Right renal pelvis (tissue), 4 donors: ENCODE measurements around the gene TARBP2. TPM values are rescaled to one million over a fixed set of nuclear protein-coding genes. Genes with fewer than 3 reads are reported as not detected.

Experiments used
- DNase-seq, 4 donors: peaks; one replicate each; pipeline ENCODE4 v3.0.0-alpha.2; 2013; ENCODE audit warnings: low read depth in 4 of 4, low spot score in 3 of 4, missing footprints in 1 of 4
- polyA plus RNA-seq, 4 donors: library from polyadenylated mRNA; unstranded; fragments of 120-200 nt; gene quantifications; one replicate each; pipeline ENCODE4 v1.2.1, GENCODE V29; 2013; ENCODE audit not compliant: insufficient read length in 4 of 4

TARBP2 gene
- polyA plus RNA-seq, 4 donors: 43.0 to 57.0 (median 45.7) TPM

DNA sequence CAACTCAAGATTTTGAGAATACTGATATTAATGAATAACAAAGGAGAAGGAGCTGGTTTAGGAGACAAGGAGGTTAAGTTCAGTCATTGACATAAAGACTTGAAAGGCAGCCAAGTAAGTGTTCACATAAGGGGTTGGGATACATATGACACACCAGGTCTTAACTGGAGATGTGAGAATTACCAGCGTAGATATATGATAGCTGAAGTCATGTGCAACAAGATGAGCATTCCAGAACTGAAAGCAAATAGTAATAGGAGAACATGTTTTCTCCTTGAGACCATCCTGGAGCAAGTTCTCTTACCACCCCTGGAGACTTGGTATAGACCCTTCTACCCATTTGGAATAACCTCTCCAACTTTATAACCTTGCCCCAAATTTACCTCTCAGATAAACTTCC, 49.5 kb downstream of the TARBP2 start:
- no peak for DNase-seq

DNA sequence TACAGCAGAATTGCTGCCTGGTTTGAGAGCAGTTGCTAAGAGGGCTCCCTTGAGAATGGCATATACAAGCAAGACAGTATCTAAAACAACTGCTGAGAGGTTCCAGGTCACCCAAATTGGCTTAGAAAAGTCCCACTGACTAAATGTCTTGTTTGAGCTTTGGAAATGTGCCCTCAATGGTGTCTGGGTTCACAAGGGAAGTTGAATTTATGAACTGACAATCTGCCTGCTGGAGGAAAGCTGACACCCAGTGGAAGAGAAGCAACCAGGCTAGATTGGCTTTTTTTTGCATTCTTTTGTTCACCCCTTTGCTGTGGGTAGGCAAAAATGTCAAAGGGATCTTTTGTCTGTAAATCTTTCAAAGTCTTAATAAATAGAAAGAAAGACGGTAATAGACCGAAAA, 50.8 kb downstream of the TARBP2 start:
- DNase-seq: no peak

DNA sequence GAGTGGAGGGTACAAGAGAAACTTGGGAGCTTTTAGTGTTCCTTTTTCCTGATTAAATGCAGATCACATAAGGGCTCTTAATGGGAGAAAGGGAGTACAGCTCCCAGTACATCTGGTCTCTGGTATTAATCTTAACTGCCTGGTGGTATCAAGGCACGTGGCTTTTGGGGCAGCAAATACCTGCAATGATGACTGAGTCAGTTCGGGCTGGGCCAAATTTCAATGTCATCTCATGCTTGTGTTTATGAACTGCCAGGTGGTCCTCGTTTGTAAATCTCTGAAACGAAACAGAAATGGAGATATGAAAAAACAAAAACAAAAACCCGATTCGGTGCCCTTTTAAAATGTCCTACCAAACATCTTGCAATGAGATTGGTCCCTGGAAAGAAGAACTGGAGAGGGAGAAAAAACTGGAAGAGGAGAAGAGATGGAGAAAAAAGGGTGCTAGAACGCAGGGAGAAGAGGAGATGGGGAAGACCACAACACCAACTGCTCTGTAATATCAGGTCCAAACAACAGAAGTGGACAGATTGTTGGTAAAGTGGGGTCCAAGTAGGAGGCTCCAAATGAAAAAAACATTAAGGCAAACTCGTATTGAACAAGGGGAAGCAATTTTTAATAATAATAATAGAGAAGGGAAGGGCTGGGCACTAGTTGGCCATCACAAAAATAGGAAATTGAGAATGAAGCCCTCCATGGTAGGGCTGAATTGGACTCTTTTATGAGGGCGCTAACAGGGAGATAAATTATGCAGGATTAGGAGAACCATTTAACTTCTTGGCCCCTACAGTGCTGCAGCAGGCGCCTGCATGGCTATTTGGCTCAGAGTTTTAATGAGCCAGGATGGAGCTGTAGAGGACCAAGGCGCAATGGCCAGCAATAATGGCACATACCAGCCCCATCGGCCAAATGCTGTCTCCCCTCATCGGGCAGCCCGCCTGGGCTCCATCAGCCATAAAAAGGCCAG, 51.6 kb downstream of the TARBP2 start:
- DNase-seq: no peak

Other genes with a start within 250 kb of the TARBP2 start
- gene ESPL1, start 233.0 kb upstream of the TARBP2 start, polyA plus RNA-seq: 10 to 100 TPM in 1 of 4 donors, 1 to 10 TPM in 3; 8.9 to 11.3 (median 9.1) TPM
- 100 to 1,000 TPM; 642 to 677 (median 662) TPM for gene PFDN5, start 205.7 kb upstream of the TARBP2 start, polyA plus RNA-seq
- 10 to 100 TPM; 49.8 to 62.4 (median 51.0) TPM for gene MYG1, start 201.6 kb upstream of the TARBP2 start, polyA plus RNA-seq
- 10 to 100 TPM; 76.1 to 84.9 (median 79.1) TPM for gene AAAS, start 179.7 kb upstream of the TARBP2 start, polyA plus RNA-seq
- under 1 TPM; 0.14 to 0.30 (median 0.16) TPM for gene SP7, start 164.9 kb upstream of the TARBP2 start, polyA plus RNA-seq
- 10 to 100 TPM; 67.0 to 85.0 (median 78.8) TPM for gene SP1, start 121.1 kb upstream of the TARBP2 start, polyA plus RNA-seq
- gene AMHR2, start 77.4 kb upstream of the TARBP2 start, polyA plus RNA-seq: under 1 TPM; 0.21 to 0.54 (median 0.38) TPM
- 100 to 1,000 TPM; 186 to 223 (median 206) TPM for gene PRR13, start 59.5 kb upstream of the TARBP2 start, polyA plus RNA-seq
- gene PCBP2, start 49.2 kb upstream of the TARBP2 start, polyA plus RNA-seq: 1,000 to 10,000 TPM; 1,030 to 1,212 (median 1,099) TPM
- 10 to 100 TPM; 23.1 to 28.5 (median 24.7) TPM for gene MAP3K12, start 1.8 kb upstream of the TARBP2 start, polyA plus RNA-seq
- 1 to 10 TPM in 1 of 4 donors, under 1 TPM in 3; 0.37 to 1.4 (median 0.59) TPM for gene NPFF, start 6.2 kb downstream of the TARBP2 start, polyA plus RNA-seq
- 10 to 100 TPM; 38.4 to 47.0 (median 44.8) TPM for gene ATF7, start 125.1 kb downstream of the TARBP2 start, polyA plus RNA-seq
- gene ATP5MC2, start 174.8 kb downstream of the TARBP2 start, polyA plus RNA-seq: 100 to 1,000 TPM; 523 to 667 (median 570) TPM
- 100 to 1,000 TPM; 127 to 141 (median 128) TPM for gene CALCOCO1, start 226.2 kb downstream of the TARBP2 start, polyA plus RNA-seq